BJ (cell line): Measurements from ENCODE around the gene CHAF1B. TPM values are rescaled to one million over a fixed set of nuclear protein-coding genes. Genes with fewer than 3 reads are reported as not detected.

Experiments used
- CTCF ChIA-PET: fragments of 350-600 bp; formaldehyde crosslinking; extraction: SDS; loops from one replicate; lab custom pipeline; 2021; ENCODE audit warnings: antibody characterized with exemption, inconsistent platforms; lab: Yijun Ruan, JAX
- POLR2A ChIA-PET: fragments of 300-600 bp; sonication (Branson Sonifier 250); formaldehyde crosslinking; extraction: SDS; loops from one replicate; lab custom pipeline; 2021; ENCODE audit warnings: antibody characterized with exemption; lab: Charles Lee
- DNase-seq: peaks from one replicate; pipeline ENCODE4 v3.0.0-alpha.2; 2011; ENCODE audit warnings: low read depth
- H3K27me3 ChIP-seq: 2 replicates; pipeline ENCODE4 v1.6.0; 2011; ENCODE audit warnings: low read length; ENCODE audit not compliant: control insufficient read depth, insufficient read depth
- H3K36me3 ChIP-seq: 2 replicates; pipeline ENCODE4 v1.5.1; 2011; ENCODE audit warnings: low read length; ENCODE audit not compliant: control insufficient read depth, insufficient read depth
- H3K4me3 ChIP-seq: 2 replicates; pipeline ENCODE4 v1.5.1; 2011; ENCODE audit warnings: low read depth, mild to moderate bottlenecking, control low read depth, low read length
- CTCF ChIP-seq: IDR thresholded peaks from 2 replicates; pipeline ENCODE4 v1.5.1; 2011; ENCODE audit warnings: low read depth, mild to moderate bottlenecking, control low read depth, inconsistent platforms, low read length, moderate library complexity; ENCODE audit not compliant: insufficient read depth
- polyA plus RNA-seq: library from polyadenylated mRNA; depleted of rRNA; stranded (reverse); fragments of >200 nt; gene quantifications from 2 replicates; pipeline ENCODE4 v1.2.3, GENCODE V29; 2011

CHAF1B gene
- polyA plus RNA-seq, 1 experiment = 4.0 TPM

DNA sequence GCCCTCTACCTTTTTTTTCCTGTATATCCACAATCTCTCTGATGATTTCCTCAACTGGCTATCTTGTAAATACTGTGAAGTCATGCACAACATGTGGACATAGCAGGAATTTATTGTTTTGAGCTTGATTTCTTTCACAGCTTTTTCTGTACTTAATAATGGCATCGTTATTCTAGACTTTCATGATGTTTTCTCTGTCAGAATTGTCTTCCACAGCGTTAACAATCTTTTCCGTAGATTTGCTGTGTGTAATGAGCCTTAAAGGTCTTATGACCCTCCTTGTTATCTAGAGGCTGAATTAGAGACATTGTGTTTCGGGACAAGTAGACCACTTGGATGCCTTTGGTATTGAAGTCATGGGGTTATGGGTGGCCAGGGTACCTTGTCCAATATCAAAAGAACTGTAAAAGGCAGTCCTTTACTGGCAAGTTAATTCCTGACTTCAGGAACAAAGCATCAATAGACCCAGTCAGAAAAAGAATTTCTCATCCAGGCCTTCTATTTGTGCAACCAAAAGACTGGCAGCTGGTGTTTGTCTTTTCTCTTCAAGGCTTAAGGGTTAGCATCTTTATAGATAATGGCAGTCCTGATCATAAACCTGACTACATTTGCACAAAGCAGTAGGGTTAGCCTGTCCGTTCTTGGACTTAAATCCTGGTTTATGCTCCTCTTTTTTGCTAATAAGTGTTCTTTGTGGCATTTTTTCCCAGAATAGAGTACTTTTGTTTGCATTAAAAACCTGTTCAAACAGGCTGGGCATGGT lies 30.1 kb upstream of the CHAF1B start:
- no peak for TF ChIP-seq CTCF
- Histone ChIP-seq H3K27me3 (no peaks in the 10 kb centered on the region), H3K36me3 (peaks cover 4% of the 10 kb centered on the region), H3K4me3 (no peak overlapping the region)
- DNase-seq = no peak
- CTCF ChIA-PET = no interaction called here
- POLR2A ChIA-PET = interaction anchor here (0.6 kb wide), 1 partner anchor 11 kb away, joined by 5 read pairs; no protein-coding TSS in a partner anchor

- no peaks in the 10 kb centered on the region for H3K27me3 ChIP-seq
- CTCF ChIA-PET = interaction anchor here (0.7 kb wide), 1 partner anchor 11 kb away, joined by 4 read pairs; no protein-coding TSS in a partner anchor
- TF ChIP-seq CTCF = no peak
- no peak overlapping the region for H3K4me3 ChIP-seq
- POLR2A ChIA-PET = interaction anchor here (0.6 kb wide), 1 partner anchor 11 kb away, joined by 5 read pairs; no protein-coding TSS in a partner anchor
- peaks cover 6% of the 10 kb centered on the region for H3K36me3 ChIP-seq
- no peak for DNase-seq
Measured at GRCh38 chr21:36355868-36356267, 29.3 kb upstream of the CHAF1B start.

DNA sequence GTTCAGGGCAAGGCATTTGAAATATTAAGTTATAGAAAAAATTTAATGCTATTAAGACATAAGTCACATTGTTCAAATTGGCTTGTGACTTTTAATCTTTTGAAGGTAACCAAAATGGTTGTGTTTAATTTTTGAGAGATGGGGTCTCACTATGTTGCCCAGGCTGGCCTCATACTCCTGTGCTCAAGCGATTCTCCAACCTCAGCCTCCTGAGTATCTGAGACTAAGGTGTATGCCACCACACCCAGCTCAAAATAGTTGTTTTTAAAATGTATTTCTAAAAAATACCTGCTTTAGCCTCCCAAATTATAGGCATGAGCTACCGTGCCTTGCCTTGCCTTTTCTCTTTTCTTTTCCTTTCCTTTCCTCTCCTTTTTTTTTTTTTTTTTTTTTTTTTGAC lies 26.0 kb upstream of the CHAF1B start:
- Histone ChIP-seq H3K36me3 (peaks cover 7% of the 10 kb centered on the region), H3K4me3 (no peak overlapping the region), H3K27me3 (no peaks in the 10 kb centered on the region)
- POLR2A ChIA-PET = no interaction called here
- TF ChIP-seq CTCF = no peak
- CTCF ChIA-PET = interaction anchor here (0.8 kb wide), 1 partner anchor 907 kb away, joined by 3 read pairs; no protein-coding TSS in a partner anchor
- no peak for DNase-seq

- H3K36me3 ChIP-seq = peaks cover 10% of the 10 kb centered on the region
- ChIA-PET POLR2A (no interaction called here), CTCF (no interaction called here)
- DNase-seq = no peak
- no peak overlapping the region for H3K4me3 ChIP-seq
- TF ChIP-seq CTCF = no peak
- no peaks in the 10 kb centered on the region for H3K27me3 ChIP-seq
Measured at GRCh38 chr21:36369064-36369685, 16.0 kb upstream of the CHAF1B start.

GRCh38 chr21:36375994-36376393 lies 9.2 kb upstream of the CHAF1B start:
- no peak for TF ChIP-seq CTCF
- no peaks in the 10 kb centered on the region for H3K27me3 ChIP-seq
- CTCF ChIA-PET = interaction anchor here (1.1 kb wide), 1 partner anchor 10 kb away, joined by 3 read pairs; no protein-coding TSS in a partner anchor
- no peak overlapping the region for H3K4me3 ChIP-seq
- POLR2A ChIA-PET = no interaction called here
- H3K36me3 ChIP-seq = peaks cover 7% of the 10 kb centered on the region
- DNase-seq = no peak
